COLO829 (cell line): Measurements from ENCODE around the gene POGLUT2.

ENCODE experiments used
- DNase-seq: peaks from one replicate; pipeline ENCODE4 v3.0.0; 2012; ENCODE audit warnings: low spot score

Gene POGLUT2

GRCh38 chr13:102768909-102769308, 29.9 kb downstream of the POGLUT2 start:
- no peak for DNase-seq

- DNase-seq, result no peak
These were observed 35.0 kb downstream of the POGLUT2 start for GRCh38 chr13:102763741-102764140.

GRCh38 chr13:102761071-102761470, 37.7 kb downstream of the POGLUT2 start:
- DNase-seq, result no peak

- no peak for DNase-seq
These were observed 39.9 kb downstream of the POGLUT2 start for GRCh38 chr13:102758842-102759241.

- DNase-seq, result no peak
These were observed 41.8 kb downstream of the POGLUT2 start for GRCh38 chr13:102757006-102757405.

GRCh38 chr13:102751886-102752285, 46.9 kb downstream of the POGLUT2 start:
- DNase-seq, result no peak

GRCh38 chr13:102742506-102742905, 56.3 kb downstream of the POGLUT2 start:
- no peak for DNase-seq

- no peak for DNase-seq
These were observed 56.7 kb downstream of the POGLUT2 start for GRCh38 chr13:102742101-102742500.
